K562 (cell line): Measurements from ENCODE around the gene IL4I1. TPM values are rescaled to one million over a fixed set of nuclear protein-coding genes. Genes with fewer than 3 reads are reported as not detected.

ENCODE experiments used
- CBFA2T2 ChIP-seq: fragments of 450-650 bp; conservative IDR thresholded peaks from 2 replicates; pipeline ENCODE4 v1.6.1; 2017; ENCODE audit warnings: mild to moderate bottlenecking
- CHD7 ChIP-seq: fragments of 200-600 bp; sonication (generic); IDR thresholded peaks from one replicate; pipeline ENCODE4 v1.6.1; 2012; ENCODE audit warnings: mild to moderate bottlenecking, low read depth, low read length, inconsistent platforms
- HDAC3 ChIP-seq: fragments of 450-650 bp; IDR thresholded peaks from 2 replicates; pipeline ENCODE4 v1.6.1; 2018; ENCODE audit warnings: borderline replicate concordance, mild to moderate bottlenecking, moderate library complexity; ENCODE audit not compliant: partially characterized antibody
- HMG20A ChIP-seq: fragments of 450-650 bp; formaldehyde crosslinking; conservative IDR thresholded peaks from 2 replicates; pipeline ENCODE4 v1.4.0; 2020; ENCODE audit warnings: mild to moderate bottlenecking, mixed read lengths
- KAT2B ChIP-seq: IDR thresholded peaks from one replicate; pipeline ENCODE4 v1.6.1; 2012; ENCODE audit warnings: low read depth, mild to moderate bottlenecking, control low read depth, inconsistent platforms, low read length, moderate library complexity
- NR1H2 ChIP-seq: sonication (generic); formaldehyde crosslinking; IDR thresholded peaks from 2 replicates; pipeline ENCODE4 v1.4.0; 2020; ENCODE audit warnings: mild to moderate bottlenecking, missing genetic modification reagents
- SRF ChIP-seq, 2 experiments: fragments of 250-450, 450-650 bp in 1 of 2; sonication (Bioruptor Pico) in 1 of 2; sonication (generic) in 1 of 2; formaldehyde crosslinking; IDR thresholded peaks; 2 replicates each; pipeline versions ENCODE4 v1.5.0 to v1.5.1; 2020 to 2022; ENCODE audit warnings: mild to moderate bottlenecking in 1 of 2, missing genetic modification reagents in 1 of 2
- ZNF146 ChIP-seq: IDR thresholded peaks from one replicate; pipeline ENCODE4 v1.6.1; 2018; ENCODE audit warnings: missing compliant biosample characterization; ENCODE audit not compliant: unreplicated experiment
- ZNF444 ChIP-seq: fragments of 250-450 bp; sonication (Bioruptor Pico); IDR thresholded peaks from 2 replicates; pipeline ENCODE4 v1.4.0; 2020; ENCODE audit warnings: mild to moderate bottlenecking, moderate library complexity
- polyA plus RNA-seq, 8 experiments: library from polyadenylated mRNA; depleted of rRNA in 4 of 8; stranded (reverse) in 5 of 8; unstranded in 3 of 8; fragments of >200 nt; fragmentation: Nextera tagmentation in 2 of 8; fragmentation: Illumina TruSeq in 1 of 8; extraction: Ambion mirVana in 2 of 8; extraction: Trizol in 1 of 8; gene quantifications; 2 replicates each; pipeline versions ENCODE4 v1.2.1 to v1.2.3, GENCODE V29; 2011 to 2014; ENCODE audit warnings: inconsistent platforms in 1 of 8, missing spikeins in 1 of 8
- total RNA-seq, 7 experiments: library from RNA; depleted of rRNA in 6 of 7; stranded (reverse); fragments of >200 nt in 6 of 7; fragmentation: Illumina TruSeq in 2 of 7; extraction: Trizol in 2 of 7; gene quantifications; 2 replicates each; pipeline versions ENCODE4 v1.2.1 to v1.2.3, GENCODE V29; 2011 to 2021; ENCODE audit warnings: low replicate concordance in 1 of 7
- TF ChIP-seq, protein P1 (sequence below): IDR thresholded peaks from 3 replicates; pipeline ENCODE4 v1.6.1; 2011; ENCODE audit warnings: borderline replicate concordance, mild to moderate bottlenecking; ENCODE audit not compliant: insufficient read length, insufficient read depth
- TF ChIP-seq, protein P2 (sequence below): sonication (generic); formaldehyde crosslinking; IDR thresholded peaks from 2 replicates; pipeline ENCODE4 v1.8.0; 2022; ENCODE audit warnings: mild to moderate bottlenecking, missing genetic modification reagents

The IL4I1 gene
- total and polyA plus RNA-seq, 9 of the 15 experiments (the other 6 are each of a cell fraction or from before 2014, with no cell fraction given) = 0.06 to 0.95 (median 0.43) TPM; not detected in 2

- TF ChIP-seq ZNF444 (no peak), HMG20A (CRISPR knock-in tag) (no peak), CBFA2T2 (no peak), NR1H2 (CRISPR knock-in tag) (no peak), CHD7 (no peak), HDAC3 (no peak), ZNF146 (CRISPR knock-in tag) (no peak), SRF (CRISPR knock-in tag; IDR thresholded peaks at IDR 0.05) (no peak), KAT2B (no peak)
- TF ChIP-seq, protein P1, sequence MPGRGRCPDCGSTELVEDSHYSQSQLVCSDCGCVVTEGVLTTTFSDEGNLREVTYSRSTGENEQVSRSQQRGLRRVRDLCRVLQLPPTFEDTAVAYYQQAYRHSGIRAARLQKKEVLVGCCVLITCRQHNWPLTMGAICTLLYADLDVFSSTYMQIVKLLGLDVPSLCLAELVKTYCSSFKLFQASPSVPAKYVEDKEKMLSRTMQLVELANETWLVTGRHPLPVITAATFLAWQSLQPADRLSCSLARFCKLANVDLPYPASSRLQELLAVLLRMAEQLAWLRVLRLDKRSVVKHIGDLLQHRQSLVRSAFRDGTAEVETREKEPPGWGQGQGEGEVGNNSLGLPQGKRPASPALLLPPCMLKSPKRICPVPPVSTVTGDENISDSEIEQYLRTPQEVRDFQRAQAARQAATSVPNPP = no peak
- TF ChIP-seq, protein P2, sequence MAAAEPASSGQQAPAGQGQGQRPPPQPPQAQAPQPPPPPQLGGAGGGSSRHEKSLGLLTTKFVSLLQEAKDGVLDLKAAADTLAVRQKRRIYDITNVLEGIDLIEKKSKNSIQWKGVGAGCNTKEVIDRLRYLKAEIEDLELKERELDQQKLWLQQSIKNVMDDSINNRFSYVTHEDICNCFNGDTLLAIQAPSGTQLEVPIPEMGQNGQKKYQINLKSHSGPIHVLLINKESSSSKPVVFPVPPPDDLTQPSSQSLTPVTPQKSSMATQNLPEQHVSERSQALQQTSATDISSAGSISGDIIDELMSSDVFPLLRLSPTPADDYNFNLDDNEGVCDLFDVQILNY (CRISPR knock-in tag) = no peak
Measured at GRCh38 chr19:49860336-49861102, 36.2 kb downstream of the IL4I1 start (continued).
